Cardiac muscle cell (in vitro differentiated cells and primary cell): ENCODE measurements around the gene MRPL2. TPM values are rescaled to one million over a fixed set of nuclear protein-coding genes. Genes with fewer than 3 reads are reported as not detected.

ENCODE experiments used
- DNase-seq, 2 donors: peaks; one replicate each; pipeline versions ENCODE4 v3.0.0 to v3.0.0-alpha.2; 2010 to 2017; ENCODE audit warnings: low read depth in 1 of 2, low spot score in 1 of 2
- H3K27ac ChIP-seq: fragments of 200-600 bp; sonication (generic); 2 replicates; pipeline ENCODE4 v1.5.1; 2016
- H3K27me3 ChIP-seq: fragments of 200-600 bp; sonication (generic); 2 replicates; pipeline ENCODE4 v1.6.0; 2016; ENCODE audit warnings: control low read depth
- H3K36me3 ChIP-seq: fragments of 200-600 bp; sonication (generic); 2 replicates; pipeline ENCODE4 v1.5.1; 2016; ENCODE audit warnings: control low read depth
- H3K4me1 ChIP-seq: fragments of 200-600 bp; sonication (generic); 2 replicates; pipeline ENCODE4 v1.8.1; 2017; ENCODE audit warnings: low read depth, mild to moderate bottlenecking, mixed run types
- H3K4me3 ChIP-seq: fragments of 200-600 bp; sonication (generic); 2 replicates; pipeline ENCODE4 v1.5.1; 2016; ENCODE audit warnings: mild to moderate bottlenecking
- H3K9me3 ChIP-seq: fragments of 200-600 bp; sonication (generic); 2 replicates; pipeline ENCODE4 v1.5.1; 2017; ENCODE audit warnings: low read depth, mild to moderate bottlenecking, control low read depth
- CTCF ChIP-seq: IDR thresholded peaks from 2 replicates; pipeline ENCODE4 v1.5.1; 2012; ENCODE audit warnings: low read depth, mild to moderate bottlenecking, low read length
- polyA plus RNA-seq: library from polyadenylated mRNA; unstranded; fragments of >200 nt; fragmentation: Nextera tagmentation; extraction: Ambion mirVana; gene quantifications from 2 replicates; pipeline ENCODE4 v1.2.1, GENCODE V29; 2016
- total RNA-seq: library from RNA; depleted of rRNA; stranded (reverse); fragments of >200 nt; gene quantifications from 2 replicates; pipeline ENCODE4 v1.2.3, GENCODE V29; 2016

Gene MRPL2
- total and polyA plus RNA-seq, 2 experiments from 2014 or later, result 49.1 to 148 TPM

DNA sequence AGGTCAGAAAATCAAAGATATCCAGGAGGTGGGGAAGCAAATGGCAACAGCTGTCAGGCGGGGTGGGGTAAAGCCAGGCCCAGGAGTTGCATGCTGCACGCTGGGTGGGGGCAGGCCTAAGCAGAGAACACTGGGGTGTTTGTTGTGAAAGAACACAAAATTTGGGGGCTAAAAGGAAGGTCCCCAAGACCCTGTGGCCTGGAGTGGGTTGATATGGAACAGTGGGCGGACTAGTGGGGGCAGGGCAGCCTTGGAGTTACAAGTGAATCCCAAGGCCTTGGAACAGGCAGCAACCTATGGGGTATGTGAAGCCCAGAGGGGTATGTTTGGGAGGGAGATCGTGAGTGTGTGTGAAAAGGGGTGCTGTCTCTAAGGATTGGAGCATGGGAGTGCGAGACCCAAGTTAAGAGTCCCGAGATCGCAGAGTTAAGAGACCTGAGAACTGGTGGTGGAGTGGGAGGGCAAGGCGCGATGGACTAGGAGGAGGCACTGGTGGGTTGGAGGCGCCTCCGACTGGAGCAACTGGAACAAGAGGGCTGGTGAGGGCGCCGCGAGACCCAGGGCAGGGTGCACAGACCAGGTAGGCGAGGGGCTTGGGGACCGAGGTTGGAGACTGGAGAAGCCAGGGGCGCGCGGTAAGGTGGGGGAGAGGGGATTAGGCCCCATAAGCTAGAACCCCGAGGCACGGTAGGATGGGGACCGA is 6.2 kb downstream of the MRPL2 start:
- Histone ChIP-seq H3K27me3 (no peaks in the 10 kb centered on the region), H3K4me3 (peak overlapping the region; percentile 50), H3K36me3 (peaks cover 23% of the 10 kb centered on the region), H3K9me3 (no peaks in the 10 kb centered on the region), H3K4me1 (peaks cover 11% of the 10 kb centered on the region), H3K27ac (peak overlapping the region; percentile 90)
- TF ChIP-seq CTCF, result no peak
- peak; percentile 34 to 41 for DNase-seq

DNA sequence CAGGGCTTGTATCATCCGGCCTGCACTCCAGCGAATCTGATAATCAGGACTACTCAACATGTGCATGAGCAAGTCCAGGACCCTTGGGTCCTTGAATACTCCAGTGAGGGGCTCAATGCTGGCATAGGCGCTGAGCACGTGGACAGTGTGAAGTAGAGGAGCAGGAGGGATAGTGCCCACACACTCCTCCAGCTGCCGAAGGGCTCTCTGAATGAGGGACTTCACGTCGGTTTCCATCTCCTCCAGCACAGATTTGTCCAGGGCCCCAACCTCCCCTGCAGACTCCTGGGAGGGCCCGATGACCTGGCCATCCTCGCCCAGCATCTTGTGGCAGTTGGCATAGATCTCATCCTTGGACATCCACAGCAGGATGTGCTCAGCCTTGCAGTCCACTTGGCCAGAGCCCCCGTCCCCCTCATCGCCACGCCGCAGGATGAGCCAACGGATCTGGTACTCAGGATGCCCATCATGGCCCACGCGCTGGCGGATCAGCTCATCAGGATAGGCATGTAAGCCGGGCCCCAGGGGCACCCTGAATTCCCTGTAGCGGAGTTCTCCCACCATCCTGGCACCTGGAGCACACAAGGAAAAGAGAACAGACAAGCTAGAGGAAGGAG is 6.9 kb downstream of the MRPL2 start:
- Histone ChIP-seq H3K4me3 (peak overlapping the region; percentile 50), H3K27ac (peak overlapping the region; percentile 90), H3K36me3 (peaks cover 21% of the 10 kb centered on the region), H3K9me3 (no peaks in the 10 kb centered on the region), H3K27me3 (no peaks in the 10 kb centered on the region), H3K4me1 (peaks cover 11% of the 10 kb centered on the region)
- TF ChIP-seq CTCF, result no peak
- DNase-seq, result no peak

GRCh38 chr6:43050981-43051380 is 8.3 kb downstream of the MRPL2 start:
- Histone ChIP-seq H3K27me3 (no peaks in the 10 kb centered on the region), H3K4me1 (peaks cover 11% of the 10 kb centered on the region), H3K27ac (no peak overlapping the region), H3K36me3 (peaks cover 32% of the 10 kb centered on the region), H3K4me3 (no peak overlapping the region), H3K9me3 (no peaks in the 10 kb centered on the region)
- DNase-seq, result no peak
- no peak for TF ChIP-seq CTCF

DNA sequence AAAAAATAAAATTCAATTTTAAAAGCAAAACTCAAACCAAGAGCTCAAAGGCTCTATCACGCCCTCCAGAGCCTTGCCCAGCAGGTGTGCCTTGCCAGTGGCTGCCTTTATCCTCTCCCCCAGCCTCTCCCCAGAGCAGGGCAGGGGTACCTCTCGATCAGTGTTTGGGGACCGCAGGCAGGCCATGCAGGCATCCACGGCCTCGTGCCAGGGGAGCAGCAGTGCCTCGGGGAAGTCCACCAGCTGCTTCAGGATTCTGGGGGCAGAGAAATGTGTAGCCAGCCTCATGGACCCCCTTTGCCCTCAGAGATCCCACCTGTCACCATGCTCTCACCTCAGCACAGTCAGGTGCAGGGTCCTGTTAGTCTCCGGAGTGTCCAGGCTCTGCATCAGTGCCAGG is 11.2 kb downstream of the MRPL2 start:
- Histone ChIP-seq H3K36me3 (peaks cover 55% of the 10 kb centered on the region), H3K4me3 (no peak overlapping the region), H3K27me3 (no peaks in the 10 kb centered on the region), H3K4me1 (peaks cover 11% of the 10 kb centered on the region), H3K9me3 (no peaks in the 10 kb centered on the region), H3K27ac (no peak overlapping the region)
- no peak for TF ChIP-seq CTCF
- DNase-seq, result no peak

GRCh38 chr6:43045371-43045930 is 13.8 kb downstream of the MRPL2 start:
- DNase-seq, result no peak

More at GRCh38 chr6:43045371-43045930, 13.8 kb downstream of the MRPL2 start:
- no peak overlapping the region for H3K4me3 ChIP-seq
- no peaks in the 10 kb centered on the region for H3K9me3 ChIP-seq
- no peaks in the 10 kb centered on the region for H3K27me3 ChIP-seq
- no peaks in the 10 kb centered on the region for H3K4me1 ChIP-seq
- peaks cover 69% of the 10 kb centered on the region for H3K36me3 ChIP-seq
- no peak overlapping the region for H3K27ac ChIP-seq
- no peak for TF ChIP-seq CTCF
